ENCODE data around the gene OR2J1.
"Not testable (repeated sequence)": the region's sequence is repeated elsewhere in the genome, so short reads cannot be mapped to it uniquely, and the experiment has no call there.

The OR2J1 gene

GRCh38 chr6:29149444-29149843 lies 50.2 kb downstream of the OR2J1 start:
- not testable (repeated sequence) for DNase-seq (ENCODE audit: low read depth, low spot score)

More at GRCh38 chr6:29149444-29149843, 50.2 kb downstream of the OR2J1 start:
- H3K4me3 ChIP-seq (ENCODE audit: low read length), result not testable (repeated sequence)

Data from Jurkat, Clone E6-1 (cell line).